Measurements from ENCODE around the gene SEMA5A. TPM values are rescaled to one million over a fixed set of nuclear protein-coding genes. Genes with fewer than 3 reads are reported as not detected.

Gene SEMA5A
- total RNA-seq, 4 donors from 2014 or later = 15.0 to 81.0 (median 52.9) TPM

DNA sequence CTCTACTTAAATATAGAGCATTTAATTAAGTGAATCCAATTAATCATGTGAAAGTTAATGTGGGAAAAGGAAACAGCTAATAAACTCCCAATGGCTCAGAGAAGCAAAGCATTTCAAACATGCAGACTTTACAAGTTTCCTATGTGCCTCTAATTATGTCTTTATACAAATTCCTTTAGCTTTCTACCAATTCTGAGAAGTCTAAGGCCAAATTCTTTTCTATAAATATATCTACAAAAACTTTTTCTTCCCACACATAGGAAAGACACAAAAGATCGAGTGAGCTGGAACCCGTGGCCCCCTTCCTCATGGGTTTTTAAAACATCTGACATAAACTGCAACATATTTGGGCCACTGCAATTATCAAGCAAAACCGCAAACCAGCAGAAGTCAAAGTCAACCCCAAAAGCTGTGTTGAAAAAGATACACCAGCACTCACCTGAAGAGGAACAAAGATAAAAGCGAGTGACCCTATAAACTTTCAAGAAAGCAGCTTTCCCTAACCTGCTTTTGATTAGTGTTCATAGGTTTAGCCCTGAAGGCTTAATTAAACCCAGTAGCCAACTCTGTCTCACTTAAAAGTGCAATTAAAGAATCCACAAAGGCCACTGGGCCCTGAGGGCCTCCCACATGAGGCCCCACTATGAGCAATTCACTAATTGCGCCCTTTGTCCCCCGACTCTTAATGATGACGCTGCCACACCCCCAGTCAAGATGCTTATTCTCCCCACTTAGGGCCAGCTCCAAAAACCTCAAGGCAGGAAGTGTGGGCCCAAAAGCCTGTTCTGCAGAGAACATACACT lies 12.1 kb downstream of the SEMA5A start:
- H3K9me3 ChIP-seq = no peaks in the 10 kb centered on the region
- no peaks in the 10 kb centered on the region for H3K27me3 ChIP-seq
- peaks cover 3 to 12% (median 9%) of the 10 kb centered on the region in 4 donors for H3K4me1 ChIP-seq
- in situ Hi-C loops (cut with MboI; ENCODE audit: low pct_ligation_motif_present in 1 of 4, low pct_unique_long_range_greater_than_20kb in 1 of 4, low sequenced_read_pairs in 3 of 4) (loop anchor here in 2 of 4 donors (25.0 kb wide), 1 partner anchor 171 kb away; no protein-coding TSS in a partner anchor), intact Hi-C loops (cut with DNase I; ENCODE audit: low total_unique reads) (no loop called here)
- DNase-seq = no peak
- no peak overlapping the region for H3K27ac ChIP-seq
- TF ChIP-seq POLR2AphosphoS5 (IDR thresholded peaks at IDR 0.05) (no peak), POLR2A (IDR thresholded peaks at IDR 0.05) (no peak), EP300 (IDR thresholded peaks at IDR 0.05; ENCODE audit: low read depth) (no peak)
- TF ChIP-seq, protein P1, sequence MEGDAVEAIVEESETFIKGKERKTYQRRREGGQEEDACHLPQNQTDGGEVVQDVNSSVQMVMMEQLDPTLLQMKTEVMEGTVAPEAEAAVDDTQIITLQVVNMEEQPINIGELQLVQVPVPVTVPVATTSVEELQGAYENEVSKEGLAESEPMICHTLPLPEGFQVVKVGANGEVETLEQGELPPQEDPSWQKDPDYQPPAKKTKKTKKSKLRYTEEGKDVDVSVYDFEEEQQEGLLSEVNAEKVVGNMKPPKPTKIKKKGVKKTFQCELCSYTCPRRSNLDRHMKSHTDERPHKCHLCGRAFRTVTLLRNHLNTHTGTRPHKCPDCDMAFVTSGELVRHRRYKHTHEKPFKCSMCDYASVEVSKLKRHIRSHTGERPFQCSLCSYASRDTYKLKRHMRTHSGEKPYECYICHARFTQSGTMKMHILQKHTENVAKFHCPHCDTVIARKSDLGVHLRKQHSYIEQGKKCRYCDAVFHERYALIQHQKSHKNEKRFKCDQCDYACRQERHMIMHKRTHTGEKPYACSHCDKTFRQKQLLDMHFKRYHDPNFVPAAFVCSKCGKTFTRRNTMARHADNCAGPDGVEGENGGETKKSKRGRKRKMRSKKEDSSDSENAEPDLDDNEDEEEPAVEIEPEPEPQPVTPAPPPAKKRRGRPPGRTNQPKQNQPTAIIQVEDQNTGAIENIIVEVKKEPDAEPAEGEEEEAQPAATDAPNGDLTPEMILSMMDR (IDR thresholded peaks at IDR 0.05) = no peak
- 79 to 82% methylated on average over 4 to 7 of the region's 7 CpGs for WGBS, 2 donors (ENCODE audit: low coverage in 1 of 2)
- H3K4me3 ChIP-seq = no peak overlapping the region
- no peaks in the 10 kb centered on the region for H3K36me3 ChIP-seq

GRCh38 chr5:9533096-9533495 lies 12.8 kb downstream of the SEMA5A start:
- intact Hi-C loops (cut with DNase I; ENCODE audit: low total_unique reads) (no loop called here), in situ Hi-C loops (cut with MboI; ENCODE audit: low pct_ligation_motif_present in 1 of 4, low pct_unique_long_range_greater_than_20kb in 1 of 4, low sequenced_read_pairs in 3 of 4) (loop anchor here in 2 of 4 donors (25.0 kb wide), 1 partner anchor 171 kb away; no protein-coding TSS in a partner anchor)
- no peaks in the 10 kb centered on the region for H3K27me3 ChIP-seq
- H3K4me3 ChIP-seq = no peak overlapping the region
- no peak for TF ChIP-seq EP300 (IDR thresholded peaks at IDR 0.05; ENCODE audit: low read depth)
- TF ChIP-seq POLR2AphosphoS5 (IDR thresholded peaks at IDR 0.05) = no peak
- TF ChIP-seq, protein P1 (IDR thresholded peaks at IDR 0.05) = no peak
- TF ChIP-seq POLR2A (IDR thresholded peaks at IDR 0.05) = no peak
- H3K9me3 ChIP-seq = no peaks in the 10 kb centered on the region
- 67 to 74% methylated on average over 4 of the region's 4 CpGs for WGBS, 2 donors (ENCODE audit: low coverage in 1 of 2)
- no peak overlapping the region for H3K27ac ChIP-seq
- peaks cover 3 to 13% (median 9%) of the 10 kb centered on the region in 4 donors for H3K4me1 ChIP-seq
- DNase-seq = no peak
- no peaks in the 10 kb centered on the region for H3K36me3 ChIP-seq

GRCh38 chr5:9529513-9529912 lies 16.4 kb downstream of the SEMA5A start:
- intact Hi-C loops (cut with DNase I; ENCODE audit: low total_unique reads) (no loop called here), in situ Hi-C loops (cut with MboI; ENCODE audit: low pct_ligation_motif_present in 1 of 4, low pct_unique_long_range_greater_than_20kb in 1 of 4, low sequenced_read_pairs in 3 of 4) (loop anchor here in 2 of 4 donors (25.0 kb wide), 1 partner anchor 167 kb away; no protein-coding TSS in a partner anchor)
- no peaks in the 10 kb centered on the region for H3K27me3 ChIP-seq
- peak overlapping the region in 3 of 4 donors; percentile 58 to 67 (median 65) for H3K27ac ChIP-seq
- TF ChIP-seq POLR2A (IDR thresholded peaks at IDR 0.05) = no peak
- TF ChIP-seq POLR2AphosphoS5 (IDR thresholded peaks at IDR 0.05) = no peak
- TF ChIP-seq, protein P1 (IDR thresholded peaks at IDR 0.05) = no peak
- TF ChIP-seq EP300 (IDR thresholded peaks at IDR 0.05; ENCODE audit: low read depth) = no peak
- H3K4me1 ChIP-seq = peaks cover 3 to 16% (median 11%) of the 10 kb centered on the region in 4 donors
- H3K36me3 ChIP-seq = no peaks in the 10 kb centered on the region
- H3K4me3 ChIP-seq = no peak overlapping the region
- 44 to 62% methylated on average over 2 of the region's 2 CpGs for WGBS, 2 donors (ENCODE audit: low coverage in 1 of 2)
- H3K9me3 ChIP-seq = no peaks in the 10 kb centered on the region
- no peak for DNase-seq

DNA sequence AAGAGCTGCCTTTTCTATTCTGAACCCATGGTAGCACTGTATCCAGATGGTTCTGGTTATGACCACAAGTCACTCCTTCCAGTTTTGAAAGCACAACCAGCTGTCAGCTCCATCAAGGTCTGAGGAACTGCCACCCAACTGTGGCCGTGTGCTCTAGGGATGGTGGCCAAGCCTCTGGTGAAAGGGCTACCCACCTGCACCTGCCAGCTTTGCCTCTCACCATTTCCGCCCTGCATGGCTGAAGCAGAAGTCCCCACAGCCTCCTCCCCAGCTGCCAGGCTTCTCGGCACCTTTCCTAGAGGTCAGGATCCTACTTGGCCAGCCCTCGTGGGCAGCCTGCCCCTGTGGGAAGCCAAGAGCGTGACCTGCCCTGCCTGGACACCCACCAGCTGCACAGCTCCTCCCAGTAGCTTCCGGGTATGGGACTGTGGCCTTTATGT lies 16.8 kb downstream of the SEMA5A start:
- H3K36me3 ChIP-seq = no peaks in the 10 kb centered on the region
- peak; percentile 19 for DNase-seq
- no peaks in the 10 kb centered on the region for H3K27me3 ChIP-seq
- no peaks in the 10 kb centered on the region for H3K9me3 ChIP-seq
- TF ChIP-seq EP300 (IDR thresholded peaks at IDR 0.05; ENCODE audit: low read depth) (no peak), POLR2AphosphoS5 (IDR thresholded peaks at IDR 0.05) (no peak), POLR2A (IDR thresholded peaks at IDR 0.05) (no peak)
- TF ChIP-seq, protein P1 (IDR thresholded peaks at IDR 0.05) = no peak
- H3K4me3 ChIP-seq = no peak overlapping the region
- 51% methylated on average over 6 of the region's 6 CpGs; no CpG with 5 or more reads in 1 of the 2 donors for WGBS, 2 donors (ENCODE audit: low coverage in 1 of 2)
- in situ Hi-C loops (cut with MboI; ENCODE audit: low pct_ligation_motif_present in 1 of 4, low pct_unique_long_range_greater_than_20kb in 1 of 4, low sequenced_read_pairs in 3 of 4) = loop anchor here in 2 of 4 donors (25.0 kb wide), 1 partner anchor 167 kb away; no protein-coding TSS in a partner anchor
- intact Hi-C loops (cut with DNase I; ENCODE audit: low total_unique reads) = no loop called here
- peak overlapping the region in 3 of 4 donors; percentile 58 to 67 (median 65) for H3K27ac ChIP-seq
- H3K4me1 ChIP-seq = peaks cover 3 to 16% (median 11%) of the 10 kb centered on the region in 4 donors
